A204.1 (cell line): ENCODE data around the gene RNPS1.
"Not testable (repeated sequence)": the region's sequence is repeated elsewhere in the genome, so short reads cannot be mapped to it uniquely, and the experiment has no call there.

Experiments used
- FAIRE-seq: peaks from 2 replicates; lab custom pipeline; 2012; peaks lifted over from hg19 to GRCh38; lab: Jason Lieb, UNC

Gene RNPS1

DNA sequence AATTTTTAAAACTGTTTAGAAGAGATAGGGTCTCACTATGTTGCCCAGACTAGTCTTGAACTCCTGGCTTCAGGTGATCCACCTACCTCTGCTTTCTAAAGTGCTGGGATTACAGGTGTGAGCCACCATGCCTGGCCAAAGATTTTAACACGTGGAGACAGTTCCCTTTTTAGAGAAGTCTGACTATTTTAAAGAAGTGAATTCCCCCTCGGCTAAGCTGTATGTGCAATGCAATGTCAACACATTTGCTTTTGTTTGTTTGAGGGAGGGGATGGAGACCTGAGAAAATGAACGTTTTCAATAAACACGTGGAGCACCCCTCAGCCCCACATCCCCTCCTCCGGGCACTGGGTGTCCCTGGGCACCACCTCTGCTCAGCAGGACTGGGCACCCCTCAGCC, 14.3 kb upstream of the RNPS1 start:
- no peak for FAIRE-seq

DNA sequence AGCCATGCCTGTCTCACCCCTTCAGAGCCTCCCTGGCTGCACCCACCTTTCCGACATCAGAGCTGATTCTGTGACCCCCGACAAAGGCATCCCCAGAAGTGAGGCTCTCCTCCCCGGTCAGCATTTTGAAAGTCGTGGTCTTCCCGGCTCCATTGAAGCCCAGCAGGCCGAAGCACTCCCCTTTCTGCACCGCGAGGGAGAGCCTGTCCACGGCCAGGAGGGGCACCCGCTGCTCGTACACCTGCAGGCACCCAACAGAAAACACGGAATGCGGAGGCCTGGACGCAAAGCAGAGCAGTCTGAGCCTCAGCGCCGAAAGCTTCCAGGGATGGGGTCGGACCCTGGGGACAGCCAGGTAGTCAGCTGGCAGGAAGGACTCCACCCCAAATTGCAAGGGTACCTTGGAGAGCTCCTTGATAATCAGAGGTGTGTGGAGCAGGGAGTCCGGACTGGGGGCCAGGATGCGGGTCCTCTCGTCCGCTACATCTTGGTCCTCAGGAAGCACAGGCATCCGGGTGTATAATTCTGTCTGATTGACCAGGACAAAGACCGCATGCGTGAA, 13.1 kb upstream of the RNPS1 start:
- FAIRE-seq: no peak

GRCh38 chr16:2280461-2280860, 12.5 kb upstream of the RNPS1 start:
- FAIRE-seq: no peak

- no peak for FAIRE-seq
Observed at GRCh38 chr16:2278956-2279800, 11.3 kb upstream of the RNPS1 start.

DNA sequence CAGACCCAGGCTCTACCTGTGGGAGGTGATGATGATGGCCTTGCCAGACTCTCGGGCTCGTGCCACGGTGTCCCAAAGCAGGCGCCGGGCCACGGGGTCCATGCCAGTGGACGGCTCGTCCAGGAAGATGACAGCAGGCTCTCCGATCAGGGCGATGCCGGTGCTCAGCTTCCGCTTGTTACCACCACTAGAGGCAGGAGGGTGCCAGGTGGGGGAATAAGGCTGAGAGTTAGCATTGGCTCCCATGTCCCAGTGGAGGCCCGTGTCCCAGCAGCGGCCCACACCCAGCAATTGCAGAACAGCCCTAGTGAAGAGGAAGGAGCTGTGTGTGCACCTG, 10.3 kb upstream of the RNPS1 start:
- no peak for FAIRE-seq

DNA sequence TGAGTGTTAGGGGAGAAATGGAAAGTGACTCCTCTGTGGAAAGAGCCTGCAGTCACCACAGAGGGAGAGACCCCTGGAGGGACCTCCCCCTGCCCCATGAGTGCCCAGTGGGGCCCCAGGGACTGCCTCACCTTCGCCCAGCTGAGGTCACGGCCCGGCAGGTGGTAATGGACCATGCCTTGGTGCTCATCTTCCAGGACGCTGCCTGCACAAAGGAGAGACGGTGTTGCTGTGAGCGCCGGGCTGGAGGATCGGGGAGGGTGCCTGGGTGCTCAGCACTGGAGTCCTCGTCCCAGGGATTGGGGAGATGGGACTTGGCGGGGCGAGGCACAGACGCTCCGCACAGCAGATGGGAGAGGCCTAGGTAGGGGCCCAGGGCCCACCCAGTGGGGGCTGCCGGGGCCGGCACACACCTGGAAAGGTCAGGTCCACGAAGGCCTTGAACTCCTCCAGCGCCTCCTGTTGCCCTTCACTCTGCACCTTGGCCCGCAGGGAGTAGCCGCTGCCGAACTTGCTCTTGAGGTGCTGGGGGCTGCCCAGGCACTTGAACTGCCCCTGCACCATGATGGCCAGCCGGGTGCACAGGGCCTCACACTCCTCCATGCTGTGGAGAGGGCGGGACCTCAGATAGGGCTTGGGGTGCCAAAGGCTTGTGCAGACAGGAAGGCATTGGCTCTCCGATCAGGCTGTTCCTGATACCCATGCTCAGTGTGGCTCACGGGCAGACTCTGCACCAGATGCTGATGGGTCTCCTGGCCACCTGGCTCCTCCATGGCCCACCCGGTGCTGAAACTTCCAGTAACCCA, 9.7 kb upstream of the RNPS1 start:
- no peak for FAIRE-seq

DNA sequence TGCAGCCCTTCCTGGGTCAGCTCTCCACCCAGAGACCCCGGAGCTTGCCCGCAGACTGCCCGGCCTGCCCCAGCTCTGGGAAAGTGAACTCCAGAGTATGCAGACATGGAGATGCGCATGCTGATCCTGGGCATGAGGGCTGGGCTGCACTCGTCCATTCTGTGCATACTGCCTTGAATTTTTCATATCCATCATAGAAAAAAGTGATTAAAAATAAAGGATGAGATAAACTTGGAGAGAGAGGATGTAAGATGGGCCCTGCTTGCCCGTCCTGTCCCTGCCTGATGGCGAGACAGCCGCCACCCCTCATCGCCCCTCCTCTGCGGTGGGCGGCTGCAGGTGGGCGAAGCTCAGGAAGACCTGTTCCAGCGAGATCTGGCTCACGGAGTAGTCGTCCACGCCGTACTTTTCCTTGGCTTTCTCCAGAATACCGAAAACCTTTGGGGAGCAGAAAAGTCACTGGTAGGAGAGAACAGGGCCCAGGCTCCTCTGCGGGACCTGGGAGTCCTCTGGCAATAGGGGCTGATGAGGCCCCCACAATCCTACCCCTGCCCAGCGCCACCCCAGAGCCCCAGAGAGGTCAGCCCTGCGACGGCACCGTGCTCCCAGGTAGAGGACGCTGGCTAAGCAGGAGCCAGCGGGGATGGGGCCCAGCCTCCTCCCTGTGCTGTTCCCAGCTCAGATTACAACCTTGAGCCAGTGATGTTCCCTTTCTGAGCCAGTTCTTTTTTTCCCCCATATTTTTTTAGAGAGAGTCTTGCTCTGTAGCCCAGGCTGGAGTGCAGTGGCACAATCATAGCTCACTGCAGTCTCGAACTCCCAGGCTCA, 8.7 kb upstream of the RNPS1 start:
- FAIRE-seq: no peak

- no peak for FAIRE-seq
Observed at GRCh38 chr16:2275476-2276367, 7.8 kb upstream of the RNPS1 start.

GRCh38 chr16:2273931-2274330, 6.0 kb upstream of the RNPS1 start:
- FAIRE-seq: no peak

- FAIRE-seq: no peak
Observed at GRCh38 chr16:2273484-2273883, 5.6 kb upstream of the RNPS1 start.

- FAIRE-seq: no peak
Observed at GRCh38 chr16:2271848-2272461, 4.0 kb upstream of the RNPS1 start.

GRCh38 chr16:2270588-2271470, 2.9 kb upstream of the RNPS1 start:
- FAIRE-seq: no peak

GRCh38 chr16:2270070-2270462, 2.1 kb upstream of the RNPS1 start:
- no peak for FAIRE-seq

GRCh38 chr16:2267505-2267912, 417 bp downstream of the RNPS1 start:
- FAIRE-seq: not testable (repeated sequence)

DNA sequence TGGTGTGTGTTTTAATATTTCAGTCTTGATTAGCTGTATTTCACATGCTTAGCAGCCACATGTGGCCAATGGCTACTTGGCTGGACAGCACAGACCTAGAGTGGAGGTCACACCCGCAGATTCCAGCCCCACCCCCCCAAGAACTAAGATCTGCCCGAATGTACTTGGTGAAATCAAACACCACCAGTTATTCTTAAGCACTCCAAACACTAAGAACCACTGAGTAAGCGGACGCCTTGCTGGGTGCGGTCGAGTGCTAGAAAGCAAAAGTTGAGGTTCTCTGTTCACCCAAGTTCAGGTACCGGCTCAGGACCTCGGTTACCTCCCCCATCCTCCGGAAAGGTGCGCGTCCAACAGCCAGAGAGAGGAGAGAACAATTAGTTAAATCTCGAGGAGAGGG, 1.0 kb downstream of the RNPS1 start:
- not testable (repeated sequence) for FAIRE-seq

- FAIRE-seq: not testable (repeated sequence)
Observed at GRCh38 chr16:2263026-2263425, 4.9 kb downstream of the RNPS1 start.

DNA sequence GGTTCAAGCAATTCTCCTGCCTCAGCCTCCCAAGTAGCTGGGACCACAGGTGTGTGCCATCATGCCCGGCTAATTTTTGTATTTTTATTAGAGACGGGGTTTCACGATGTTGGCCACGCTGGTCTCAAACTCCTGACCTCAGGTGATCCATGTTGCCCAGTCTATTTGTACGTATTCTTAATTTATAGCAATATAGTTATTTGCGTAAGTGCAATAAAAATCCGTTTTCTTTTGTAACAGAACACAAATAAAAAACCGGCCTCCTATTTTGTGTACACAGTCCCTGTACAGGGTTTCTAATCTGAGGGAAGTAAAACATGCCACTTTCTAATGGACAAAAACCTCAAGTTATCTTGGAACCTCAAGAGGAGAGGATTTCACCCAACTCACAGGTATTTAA, 7.7 kb downstream of the RNPS1 start:
- no peak for FAIRE-seq

DNA sequence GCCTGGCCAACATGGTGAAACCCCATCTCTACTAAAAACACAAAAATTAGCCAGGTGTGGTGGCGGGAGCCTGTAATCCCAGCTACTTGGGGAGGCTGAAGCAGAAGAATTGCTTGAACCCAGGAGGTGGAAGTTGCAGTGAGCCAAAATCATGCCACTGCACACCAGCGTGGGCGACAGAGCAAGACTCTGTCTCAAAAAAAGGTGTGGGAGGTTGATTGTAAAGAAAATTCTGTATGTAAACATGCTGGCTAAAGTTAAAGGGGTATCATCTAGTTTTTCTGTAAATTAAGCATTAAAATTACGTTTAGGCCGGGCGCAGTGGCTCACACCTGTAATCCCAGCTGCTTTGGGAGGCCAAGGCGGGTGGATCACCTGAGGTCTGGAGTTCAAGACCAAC, 9.4 kb downstream of the RNPS1 start:
- FAIRE-seq: not testable (repeated sequence)

GRCh38 chr16:2257726-2258125, 10.2 kb downstream of the RNPS1 start:
- FAIRE-seq: no peak
